SK-N-MC (cell line): ENCODE results near the gene CELF2.
"Not testable (repeated sequence)": the region's sequence is repeated elsewhere in the genome, so short reads cannot be mapped to it uniquely, and the experiment has no call there.

Experiments used
- DNase-seq: peaks from one replicate; pipeline ENCODE4 v3.0.0-alpha.2; 2011; ENCODE audit warnings: low read depth, low spot score
- H3K27ac ChIP-seq: fragments of 200-600 bp; sonication (generic); 2 replicates; pipeline ENCODE4 v1.5.1; 2016; ENCODE audit warnings: mixed run types
- H3K36me3 ChIP-seq: fragments of 200-600 bp; sonication (generic); 2 replicates; pipeline ENCODE4 v1.6.1; 2017; ENCODE audit warnings: antibody characterized with exemption, low read length, mixed read lengths; ENCODE audit not compliant: insufficient read depth
- H3K4me3 ChIP-seq: fragments of 200-600 bp; sonication (generic); 2 replicates; pipeline ENCODE4 v1.5.1; 2016
- H3K9ac ChIP-seq: fragments of 200-600 bp; sonication (generic); 2 replicates; pipeline ENCODE4 v1.8.0; 2017; ENCODE audit warnings: mixed run types, mixed read lengths; ENCODE audit not compliant: insufficient read length
- H3K9me3 ChIP-seq: fragments of 200-600 bp; sonication (generic); 2 replicates; pipeline ENCODE4 v1.6.1; 2017; ENCODE audit warnings: low read depth, mild to moderate bottlenecking, antibody characterized with exemption, low read length, moderate library complexity, mixed read lengths
- EZH2 ChIP-seq: fragments of 200-600 bp; sonication (generic); IDR thresholded peaks from one replicate; pipeline ENCODE4 v1.6.1; 2017; ENCODE audit warnings: antibody characterized with exemption
- FOXP2 ChIP-seq: optimal IDR thresholded peaks from 2 replicates; pipeline ENCODE3; 2011; ENCODE audit warnings: mild to moderate bottlenecking, moderate library complexity; ENCODE audit not compliant: insufficient read depth; ENCODE audit errors: extremely low read length, control extremely low read depth
- POLR2AphosphoS5 ChIP-seq: IDR thresholded peaks from 2 replicates; pipeline ENCODE4 v1.6.1; 2012; ENCODE audit warnings: mild to moderate bottlenecking, low read depth, low read length, borderline replicate concordance

The CELF2 gene

DNA sequence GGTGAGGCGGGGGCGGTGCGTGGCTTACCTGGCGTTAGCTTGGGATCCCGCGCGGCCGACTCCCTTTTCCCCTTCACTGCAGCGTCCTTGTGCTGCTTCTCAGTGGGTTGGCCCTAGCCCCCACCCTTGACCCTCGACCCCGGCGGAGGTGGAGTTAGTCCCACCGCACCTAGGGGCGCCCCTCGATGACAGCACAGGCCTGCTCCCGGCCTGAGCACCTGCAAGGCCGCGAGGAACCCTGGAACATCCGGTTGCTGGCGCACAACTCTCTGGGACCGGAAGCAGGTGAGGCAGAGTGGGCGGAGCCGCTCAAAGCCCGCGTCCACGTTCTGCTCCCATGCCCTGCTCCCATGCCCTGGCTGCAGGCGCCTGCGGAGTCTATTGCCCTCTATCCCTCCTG is 326.9 kb downstream of the CELF2 start:
- no peak overlapping the region for H3K27ac ChIP-seq
- no peaks in the 10 kb centered on the region for H3K9me3 ChIP-seq
- DNase-seq = no peak
- no peak overlapping the region for H3K9ac ChIP-seq
- H3K4me3 ChIP-seq = no peak overlapping the region
- no peaks in the 10 kb centered on the region for H3K36me3 ChIP-seq
- TF ChIP-seq FOXP2 = no peak
- no peak for TF ChIP-seq EZH2
- no peak for TF ChIP-seq POLR2AphosphoS5

- no peak for DNase-seq
- H3K4me3 ChIP-seq = no peak overlapping the region
These were observed 327.8 kb downstream of the CELF2 start for GRCh38 chr10:11345224-11346054.

GRCh38 chr10:11347580-11347979 is 329.9 kb downstream of the CELF2 start:
- not testable (repeated sequence) for DNase-seq, H3K9me3 ChIP-seq, H3K27ac ChIP-seq, H3K9ac ChIP-seq, H3K4me3 ChIP-seq, H3K36me3 ChIP-seq

More at GRCh38 chr10:11345224-11346054, 327.8 kb downstream of the CELF2 start:
- no peak overlapping the region for H3K27ac ChIP-seq
- H3K9me3 ChIP-seq = no peaks in the 10 kb centered on the region
- H3K36me3 ChIP-seq = no peaks in the 10 kb centered on the region
- TF ChIP-seq FOXP2 = no peak
- no peak for TF ChIP-seq POLR2AphosphoS5
- TF ChIP-seq EZH2 = no peak
- H3K9ac ChIP-seq = no peak overlapping the region

DNA sequence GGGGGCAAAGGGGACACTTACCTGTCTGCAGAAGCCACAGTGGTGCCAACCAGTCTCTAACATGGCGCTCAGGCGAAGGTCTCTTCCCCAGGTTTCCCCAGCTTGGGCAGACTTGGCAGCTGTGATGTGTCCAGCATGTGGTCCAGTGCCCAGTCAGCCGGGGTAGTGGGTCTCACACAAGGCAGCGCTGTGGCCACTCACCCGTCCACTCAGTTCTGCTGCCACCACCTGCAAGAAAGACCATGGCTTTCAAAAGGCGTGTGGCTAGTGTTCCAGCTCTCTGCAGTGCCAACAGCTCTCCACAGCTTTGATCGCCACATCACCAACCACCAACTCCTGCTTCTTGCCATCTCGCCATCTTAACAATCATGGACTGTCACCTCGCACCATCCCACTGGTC is 334.1 kb downstream of the CELF2 start:
- Histone ChIP-seq H3K9ac (no peak overlapping the region), H3K4me3 (no peak overlapping the region), H3K9me3 (no peaks in the 10 kb centered on the region), H3K36me3 (no peaks in the 10 kb centered on the region), H3K27ac (no peak overlapping the region)
- TF ChIP-seq FOXP2 = no peak
- no peak for TF ChIP-seq POLR2AphosphoS5
- TF ChIP-seq EZH2 = no peak
- no peak for DNase-seq

- no peak overlapping the region for H3K9ac ChIP-seq
- H3K36me3 ChIP-seq = no peaks in the 10 kb centered on the region
- no peak overlapping the region for H3K27ac ChIP-seq
- TF ChIP-seq EZH2 (no peak), FOXP2 (no peak), POLR2AphosphoS5 (no peak)
- DNase-seq = no peak
- no peak overlapping the region for H3K4me3 ChIP-seq
- no peaks in the 10 kb centered on the region for H3K9me3 ChIP-seq
These were observed 335.6 kb downstream of the CELF2 start for GRCh38 chr10:11353006-11353896.

GRCh38 chr10:11354823-11355222 is 337.2 kb downstream of the CELF2 start:
- Histone ChIP-seq H3K9me3 (no peaks in the 10 kb centered on the region), H3K27ac (no peak overlapping the region), H3K4me3 (no peak overlapping the region), H3K36me3 (no peaks in the 10 kb centered on the region), H3K9ac (no peak overlapping the region)
- TF ChIP-seq POLR2AphosphoS5 (no peak), FOXP2 (no peak), EZH2 (no peak)
- no peak for DNase-seq

DNA sequence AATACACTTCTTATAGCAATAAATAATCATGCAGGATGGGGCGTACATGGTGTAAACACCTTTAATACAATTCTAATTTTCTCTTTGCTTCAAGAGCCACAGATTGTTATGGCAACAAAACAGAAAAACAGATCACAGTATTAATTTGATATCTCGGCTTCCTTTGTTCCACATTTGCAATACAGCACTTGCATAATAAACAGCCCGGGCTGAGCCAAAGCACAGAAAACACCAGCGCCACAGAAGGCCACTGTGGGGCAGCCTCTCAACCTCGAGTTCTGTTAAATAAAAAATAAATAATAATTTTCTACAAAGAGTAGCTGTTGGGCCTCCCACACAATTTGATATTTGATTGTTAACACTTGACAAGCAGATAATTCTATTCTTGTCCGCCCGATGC is 337.9 kb downstream of the CELF2 start:
- no peak overlapping the region for H3K9ac ChIP-seq

DNA sequence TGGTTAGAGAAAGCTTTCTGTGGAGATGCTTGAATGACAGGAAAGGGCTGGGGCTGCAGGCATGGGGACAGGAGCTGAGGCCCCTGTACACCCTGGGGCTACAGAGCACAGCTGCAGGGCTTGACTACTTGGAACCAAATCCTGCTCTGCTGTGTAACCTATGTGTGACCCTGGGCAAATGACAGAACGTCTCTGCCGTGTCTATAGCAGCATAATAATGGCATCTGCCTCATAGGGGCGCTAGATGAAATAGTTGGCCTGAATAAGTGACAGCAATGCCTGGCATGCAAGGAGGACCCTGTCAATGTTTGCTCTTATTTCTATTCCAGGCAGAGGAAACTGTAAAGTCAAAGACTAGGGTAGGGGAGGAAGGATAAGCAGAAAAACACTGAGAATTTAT is 339.8 kb downstream of the CELF2 start:
- H3K36me3 ChIP-seq = no peaks in the 10 kb centered on the region
- no peak overlapping the region for H3K27ac ChIP-seq
- DNase-seq = no peak
- H3K4me3 ChIP-seq = no peak overlapping the region
- no peak overlapping the region for H3K9ac ChIP-seq
- no peak for TF ChIP-seq POLR2AphosphoS5
- TF ChIP-seq FOXP2 = no peak
- no peak for TF ChIP-seq EZH2
- H3K9me3 ChIP-seq = no peaks in the 10 kb centered on the region

More for the DNA sequence above, 337.9 kb downstream of the CELF2 start:
- no peaks in the 10 kb centered on the region for H3K9me3 ChIP-seq
- no peak overlapping the region for H3K27ac ChIP-seq
- DNase-seq = no peak
- TF ChIP-seq POLR2AphosphoS5 (no peak), FOXP2 (no peak), EZH2 (no peak)
- no peaks in the 10 kb centered on the region for H3K36me3 ChIP-seq
- no peak overlapping the region for H3K4me3 ChIP-seq

DNA sequence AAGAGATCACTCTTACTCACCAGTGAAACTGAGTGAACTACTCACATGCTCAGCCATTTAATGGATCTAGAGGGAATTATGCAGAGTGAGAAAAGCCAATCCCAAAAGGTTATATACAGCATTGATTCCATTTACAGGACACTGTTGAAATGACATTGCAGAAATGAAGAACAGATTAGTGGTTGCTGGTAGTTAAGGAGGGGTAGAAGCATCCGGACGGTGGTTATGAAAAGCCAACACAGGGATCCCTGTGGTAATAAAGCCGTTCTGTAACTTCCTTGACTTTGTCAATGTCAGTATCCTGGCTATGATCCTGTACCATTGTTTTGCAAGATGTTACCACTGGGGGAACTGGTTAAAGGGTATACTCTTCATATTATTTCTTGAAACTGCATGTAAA is 340.3 kb downstream of the CELF2 start:
- Histone ChIP-seq H3K9me3 (no peaks in the 10 kb centered on the region), H3K27ac (no peak overlapping the region), H3K36me3 (no peaks in the 10 kb centered on the region), H3K4me3 (no peak overlapping the region), H3K9ac (no peak overlapping the region)
- DNase-seq = no peak
- TF ChIP-seq FOXP2 (no peak), POLR2AphosphoS5 (no peak), EZH2 (no peak)
